ENCODE measurements around the gene PDE1A. TPM values are rescaled to one million over a fixed set of nuclear protein-coding genes. Genes with fewer than 3 reads are reported as not detected.
A peak's percentile ranks its signal among the peaks of the same experiment; 100 is the strongest.

The PDE1A gene
- polyA plus RNA-seq, 6 donors from 2014 or later = 0.50 to 0.58 TPM; not detected in 4

DNA sequence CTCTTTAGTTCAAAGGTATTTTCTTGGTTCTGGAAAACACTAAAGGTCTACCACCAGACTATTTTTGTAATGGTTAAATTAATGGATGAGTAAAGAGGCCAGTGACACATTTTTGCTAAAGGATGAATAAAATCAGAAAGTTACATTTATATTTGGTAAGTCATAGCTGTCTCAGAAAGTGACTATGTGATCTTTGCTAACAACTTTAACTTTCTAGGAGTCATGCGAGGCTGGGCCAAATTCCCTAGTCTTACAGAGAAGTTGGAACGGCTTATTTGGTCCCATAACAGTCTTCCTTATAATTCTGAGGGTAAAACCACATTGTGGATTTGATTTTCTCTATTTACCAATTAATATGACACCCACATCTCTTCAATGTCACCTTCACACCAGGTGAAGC, 198.1 kb downstream of the PDE1A start:
- ATAC-seq (ENCODE audit: low read depth in 2 of 2) = no peak
- Mint-ChIP-seq H3K9me3 (no peaks in the 10 kb centered on the region), H3K27ac (no peak overlapping the region), H3K4me1 (no peaks in the 10 kb centered on the region), H3K36me3 (no peaks in the 10 kb centered on the region), H3K4me3 (no peak overlapping the region), H3K27me3 (no peaks in the 10 kb centered on the region)
- no peak for DNase-seq

GRCh38 chr2:182228073-182228473, 198.8 kb downstream of the PDE1A start:
- no peaks in the 10 kb centered on the region for H3K4me1 Mint-ChIP-seq
- H3K4me3 Mint-ChIP-seq = no peak overlapping the region
- H3K27ac Mint-ChIP-seq = no peak overlapping the region
- H3K9me3 Mint-ChIP-seq = no peaks in the 10 kb centered on the region
- no peaks in the 10 kb centered on the region for H3K36me3 Mint-ChIP-seq
- H3K27me3 Mint-ChIP-seq = no peaks in the 10 kb centered on the region
- DNase-seq = no peak
- ATAC-seq (ENCODE audit: low read depth in 2 of 2) = no peak

GRCh38 chr2:182226807-182227206, 200.0 kb downstream of the PDE1A start:
- ATAC-seq (ENCODE audit: low read depth in 2 of 2) = no peak

DNA sequence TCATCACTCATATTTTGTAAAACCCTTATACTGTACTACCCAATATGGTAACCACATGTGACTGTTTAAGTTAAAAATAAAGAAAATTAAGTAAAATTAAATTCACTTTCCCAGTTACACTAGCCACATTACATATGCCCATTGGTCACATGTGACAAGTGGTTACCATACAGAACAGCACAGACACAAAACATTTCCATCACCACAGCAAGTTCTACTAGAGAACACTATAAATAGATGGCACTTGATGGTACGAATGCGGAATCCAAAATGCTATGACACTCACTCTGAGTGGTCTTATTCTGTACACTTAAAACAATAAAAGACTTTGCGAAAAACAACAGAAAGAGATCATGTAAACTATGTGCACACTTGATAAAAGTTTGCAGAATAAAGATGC, 202.2 kb downstream of the PDE1A start:
- no peak overlapping the region for H3K27ac Mint-ChIP-seq
- H3K36me3 Mint-ChIP-seq = no peaks in the 10 kb centered on the region
- H3K4me3 Mint-ChIP-seq = no peak overlapping the region
- ATAC-seq (ENCODE audit: low read depth in 2 of 2) (no peak), DNase-seq (no peak)
- no peaks in the 10 kb centered on the region for H3K9me3 Mint-ChIP-seq
- peaks cover 0 to 4% (median 0%) of the 10 kb centered on the region in 3 donors for H3K27me3 Mint-ChIP-seq
- no peaks in the 10 kb centered on the region for H3K4me1 Mint-ChIP-seq

More at GRCh38 chr2:182226807-182227206, 200.0 kb downstream of the PDE1A start:
- Mint-ChIP-seq H3K4me1 (no peaks in the 10 kb centered on the region), H3K4me3 (no peak overlapping the region), H3K27me3 (no peaks in the 10 kb centered on the region), H3K27ac (no peak overlapping the region), H3K36me3 (no peaks in the 10 kb centered on the region), H3K9me3 (no peaks in the 10 kb centered on the region)
- DNase-seq = no peak

- DNase-seq (no peak), ATAC-seq (ENCODE audit: low read depth in 2 of 2) (no peak)
- Mint-ChIP-seq H3K36me3 (no peaks in the 10 kb centered on the region), H3K9me3 (peaks cover 0 to 2% (median 0%) of the 10 kb centered on the region in 7 donors), H3K27ac (no peak overlapping the region), H3K27me3 (peaks cover 0 to 4% (median 0%) of the 10 kb centered on the region in 3 donors), H3K4me3 (no peak overlapping the region), H3K4me1 (no peaks in the 10 kb centered on the region)
Observed at GRCh38 chr2:182220998-182221397, 205.8 kb downstream of the PDE1A start.

- DNase-seq = no peak
- no peaks in the 10 kb centered on the region for H3K36me3 Mint-ChIP-seq
- H3K27ac Mint-ChIP-seq = no peak overlapping the region
- no peak overlapping the region for H3K4me3 Mint-ChIP-seq
- ATAC-seq (ENCODE audit: low read depth in 2 of 2) = no peak
- H3K9me3 Mint-ChIP-seq = peaks cover 0 to 2% (median 0%) of the 10 kb centered on the region in 7 donors
- peaks cover 0 to 4% (median 0%) of the 10 kb centered on the region in 3 donors for H3K27me3 Mint-ChIP-seq
- no peaks in the 10 kb centered on the region for H3K4me1 Mint-ChIP-seq
Observed at GRCh38 chr2:182220335-182220734, 206.5 kb downstream of the PDE1A start.

DNA sequence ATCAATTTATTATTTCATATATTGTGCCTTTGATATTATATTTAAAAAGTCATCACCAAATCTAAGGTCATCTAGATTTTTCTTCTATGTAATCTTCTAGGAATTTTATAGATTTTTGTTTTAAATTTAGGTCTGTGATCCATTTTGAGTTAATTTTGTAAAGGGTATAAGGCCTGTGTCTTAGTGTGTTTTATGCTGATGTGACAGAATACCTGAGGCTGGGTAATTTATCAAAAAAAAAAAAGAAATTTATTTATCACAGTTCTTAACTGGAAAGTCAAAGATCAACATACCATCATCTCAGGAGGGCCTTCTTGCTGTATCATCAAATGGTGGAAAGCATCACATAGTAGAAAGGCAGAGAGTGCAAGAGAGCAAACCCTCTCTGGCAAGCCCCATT, 216.2 kb downstream of the PDE1A start:
- no peak overlapping the region for H3K27ac Mint-ChIP-seq
- H3K4me1 Mint-ChIP-seq = peaks cover 0 to 5% (median 0%) of the 10 kb centered on the region in 3 donors
- ATAC-seq (ENCODE audit: low read depth in 2 of 2) (no peak), DNase-seq (no peak)
- H3K9me3 Mint-ChIP-seq = peaks cover 1 to 12% (median 5%) of the 10 kb centered on the region in 7 donors
- H3K36me3 Mint-ChIP-seq = peaks cover 0 to 3% of the 10 kb centered on the region in 2 donors
- peaks cover 0 to 6% (median 0%) of the 10 kb centered on the region in 3 donors for H3K27me3 Mint-ChIP-seq
- H3K4me3 Mint-ChIP-seq = no peak overlapping the region

- no peak for ATAC-seq (ENCODE audit: low read depth in 2 of 2)
- H3K36me3 Mint-ChIP-seq = peaks cover 0 to 3% of the 10 kb centered on the region in 2 donors
- no peak for DNase-seq
- peaks cover 0 to 6% (median 0%) of the 10 kb centered on the region in 3 donors for H3K27me3 Mint-ChIP-seq
- H3K4me3 Mint-ChIP-seq = no peak overlapping the region
- H3K4me1 Mint-ChIP-seq = peaks cover 0 to 5% (median 0%) of the 10 kb centered on the region in 3 donors
- H3K9me3 Mint-ChIP-seq = peaks cover 1 to 12% (median 5%) of the 10 kb centered on the region in 7 donors
- no peak overlapping the region for H3K27ac Mint-ChIP-seq
Observed at GRCh38 chr2:182208421-182208820, 218.4 kb downstream of the PDE1A start.

DNA sequence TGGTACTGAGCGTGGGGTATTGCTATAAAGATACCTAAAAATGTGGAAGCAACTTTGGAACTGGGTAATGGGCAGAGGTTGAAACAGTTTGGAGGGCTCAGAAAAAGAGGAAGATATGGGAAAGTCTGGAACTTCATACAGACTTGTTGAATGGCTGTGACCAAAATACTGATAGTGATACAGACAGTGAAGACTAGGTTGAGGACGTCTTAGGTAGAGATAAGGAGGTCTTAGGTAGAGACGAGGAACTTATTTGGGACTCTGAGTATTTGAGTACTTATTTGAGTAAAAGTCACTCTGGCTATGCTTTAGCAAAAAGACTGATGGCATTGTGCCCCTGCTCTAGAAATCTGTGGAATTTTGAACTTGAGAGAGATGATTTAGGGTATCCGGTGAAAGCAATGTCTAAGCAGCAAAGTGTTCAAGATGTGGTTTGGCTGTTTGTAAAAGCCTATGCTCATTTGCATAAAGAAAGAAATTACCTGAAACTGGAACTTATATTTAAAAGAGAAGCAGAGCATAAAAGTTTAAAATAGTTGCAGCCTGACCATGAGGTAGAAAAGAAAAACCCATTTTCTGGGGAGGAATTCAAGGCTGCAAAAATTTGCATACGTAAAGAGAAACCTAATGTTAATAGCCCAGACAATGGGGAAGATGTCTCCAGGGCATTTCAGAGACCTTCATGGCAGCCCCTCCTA, 219.6 kb downstream of the PDE1A start:
- Mint-ChIP-seq H3K4me1 (peaks cover 0 to 5% (median 0%) of the 10 kb centered on the region in 3 donors), H3K36me3 (peaks cover 0 to 3% of the 10 kb centered on the region in 2 donors), H3K4me3 (no peak overlapping the region), H3K27me3 (peaks cover 0 to 6% (median 0%) of the 10 kb centered on the region in 3 donors), H3K9me3 (peaks cover 1 to 12% (median 5%) of the 10 kb centered on the region in 7 donors), H3K27ac (no peak overlapping the region)
- no peak for DNase-seq
- no peak for ATAC-seq (ENCODE audit: low read depth in 2 of 2)

- Mint-ChIP-seq H3K4me3 (no peak overlapping the region), H3K9me3 (no peaks in the 10 kb centered on the region)
Observed at GRCh38 chr2:182197529-182197928, 229.3 kb downstream of the PDE1A start.

DNA sequence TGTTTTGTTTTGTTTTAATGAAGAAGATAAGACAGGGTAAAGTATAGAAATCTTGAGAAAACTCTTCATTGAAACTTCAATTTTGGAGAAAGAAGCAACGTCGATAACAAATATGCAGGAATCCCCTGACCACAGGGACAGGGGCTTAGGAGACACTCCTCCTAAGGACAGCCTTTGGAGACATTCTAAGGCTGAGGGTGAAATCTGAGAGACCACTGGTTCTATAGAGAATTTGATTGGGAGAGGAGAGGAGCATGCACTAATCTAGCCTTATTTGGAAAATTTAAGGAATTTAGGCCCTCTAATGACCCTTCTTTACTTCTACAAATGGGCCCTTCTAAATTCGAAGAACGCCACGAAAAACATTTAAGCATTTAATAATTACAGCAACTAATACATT, 233.5 kb downstream of the PDE1A start:
- Mint-ChIP-seq H3K27ac (no peak overlapping the region), H3K4me3 (no peak overlapping the region), H3K27me3 (peaks cover 0 to 8% (median 4%) of the 10 kb centered on the region in 3 donors), H3K4me1 (no peaks in the 10 kb centered on the region), H3K36me3 (no peaks in the 10 kb centered on the region), H3K9me3 (no peaks in the 10 kb centered on the region)
- DNase-seq = no peak
- no peak for ATAC-seq (ENCODE audit: low read depth in 2 of 2)

More at GRCh38 chr2:182197529-182197928, 229.3 kb downstream of the PDE1A start:
- Mint-ChIP-seq H3K27ac (no peak overlapping the region), H3K27me3 (peaks cover 0 to 12% (median 8%) of the 10 kb centered on the region in 3 donors), H3K4me1 (no peaks in the 10 kb centered on the region), H3K36me3 (no peaks in the 10 kb centered on the region)
- DNase-seq = no peak
- no peak for ATAC-seq (ENCODE audit: low read depth in 2 of 2)

DNA sequence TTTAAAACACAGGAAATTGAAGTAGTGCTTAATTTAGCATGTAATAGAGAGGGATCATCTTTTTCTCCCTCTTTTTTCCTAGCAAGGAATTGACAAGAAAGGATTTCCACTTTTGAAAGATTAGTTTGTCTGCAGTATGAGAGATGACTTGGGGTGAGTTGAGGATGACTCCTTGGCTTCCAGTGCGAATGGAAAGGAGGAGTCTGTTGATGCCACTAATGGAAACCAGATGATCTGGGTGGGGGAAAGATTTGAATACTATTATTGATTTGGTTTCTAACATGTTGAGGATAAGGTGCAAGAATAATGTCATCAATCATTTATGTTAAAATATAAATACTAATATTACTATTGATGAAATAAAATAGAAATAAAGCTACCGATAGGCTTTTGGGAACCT, 235.8 kb downstream of the PDE1A start:
- ATAC-seq (ENCODE audit: low read depth in 2 of 2) = no peak
- H3K27ac Mint-ChIP-seq = no peak overlapping the region
- H3K4me1 Mint-ChIP-seq = no peaks in the 10 kb centered on the region
- peaks cover 0 to 4% (median 4%) of the 10 kb centered on the region in 3 donors for H3K27me3 Mint-ChIP-seq
- H3K9me3 Mint-ChIP-seq = no peaks in the 10 kb centered on the region
- DNase-seq = no peak
- H3K4me3 Mint-ChIP-seq = no peak overlapping the region
- H3K36me3 Mint-ChIP-seq = no peaks in the 10 kb centered on the region

GRCh38 chr2:182187130-182187529, 239.7 kb downstream of the PDE1A start:
- ATAC-seq (ENCODE audit: low read depth in 2 of 2) (no peak), DNase-seq (no peak)
- H3K9me3 Mint-ChIP-seq = peaks cover 2 to 20% (median 6%) of the 10 kb centered on the region in 7 donors
- peaks cover 5 to 8% of the 10 kb centered on the region in 2 donors for H3K36me3 Mint-ChIP-seq
- H3K4me3 Mint-ChIP-seq = no peak overlapping the region
- peaks cover 10 to 16% (median 12%) of the 10 kb centered on the region in 3 donors for H3K27me3 Mint-ChIP-seq
- no peaks in the 10 kb centered on the region for H3K4me1 Mint-ChIP-seq
- H3K27ac Mint-ChIP-seq = no peak overlapping the region

DNA sequence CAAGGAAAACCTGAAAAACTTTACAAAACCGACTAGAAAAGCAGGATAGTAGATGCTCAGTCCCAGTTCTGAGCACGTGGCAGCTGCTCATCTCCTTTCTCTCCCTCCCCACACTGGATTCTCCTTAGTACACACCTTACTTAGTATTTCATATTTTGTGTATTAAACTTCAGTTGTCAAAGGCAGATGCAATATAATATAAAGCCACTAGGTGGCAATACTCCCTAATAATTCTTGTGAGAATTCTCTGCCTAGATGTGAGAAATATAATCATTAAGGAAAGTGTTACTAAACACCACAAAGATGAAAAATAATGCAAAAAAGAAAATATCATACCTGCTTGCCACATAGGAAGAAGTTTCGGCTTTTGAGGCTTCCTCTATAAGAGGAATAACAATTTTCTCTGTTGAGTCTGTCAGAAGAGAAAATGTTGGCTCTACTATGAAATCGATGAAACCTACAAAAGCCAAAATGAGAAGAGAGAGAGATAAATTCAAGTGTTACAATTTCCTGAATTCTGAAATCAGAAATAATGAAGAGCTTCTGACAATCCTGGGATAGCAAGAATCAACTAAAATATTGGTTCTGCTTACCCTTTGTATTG, 240.6 kb downstream of the PDE1A start:
- H3K9me3 Mint-ChIP-seq = peaks cover 2 to 22% (median 6%) of the 10 kb centered on the region in 7 donors
- no peak overlapping the region for H3K27ac Mint-ChIP-seq
- peaks cover 5 to 8% of the 10 kb centered on the region in 2 donors for H3K36me3 Mint-ChIP-seq
- peaks cover 10 to 19% (median 13%) of the 10 kb centered on the region in 3 donors for H3K27me3 Mint-ChIP-seq
- DNase-seq (peak; percentile 21), ATAC-seq (ENCODE audit: low read depth in 2 of 2) (no peak)
- H3K4me1 Mint-ChIP-seq = no peaks in the 10 kb centered on the region
- H3K4me3 Mint-ChIP-seq = no peak overlapping the region

Data from naive B cell (primary cell).